Activated CD8-positive, alpha-beta T cell treated with anti-CD3 and anti-CD28 coated beads for 36 hours (primary cell): ENCODE data around the gene MAP4K1. TPM values are rescaled to one million over a fixed set of nuclear protein-coding genes. Genes with fewer than 3 reads are reported as not detected.
"Not testable (repeated sequence)": the region's sequence is repeated elsewhere in the genome, so short reads cannot be mapped to it uniquely, and the experiment has no call there.

ENCODE experiments used
- ATAC-seq: fragments of 200-7000 bp; cut with Tn5 transposase; one replicate; pipeline ENCODE4 v1.10.0; 2021; ENCODE audit warnings: mild to moderate bottlenecking, moderate library complexity
- CTCF ChIA-PET: fragments of 350-600 bp; sonication (Branson Sonifier 250); formaldehyde crosslinking; loops from one replicate; lab custom pipeline; 2021; ENCODE audit warnings: antibody characterized with exemption; lab: Charles Lee
- POLR2A ChIA-PET: fragments of 350-600 bp; sonication (Branson Sonifier 250); formaldehyde crosslinking; loops from one replicate; lab custom pipeline; 2021; ENCODE audit warnings: antibody characterized with exemption; lab: Charles Lee
- DNase-seq: peaks from one replicate; pipeline ENCODE4 v3.0.0-alpha.2; 2020
- H3K27ac Mint-ChIP-seq: one replicate; pipeline ENCODE4 v1.8.0; 2021; ENCODE audit warnings: mild to moderate bottlenecking, mixed read lengths
- H3K27me3 Mint-ChIP-seq: one replicate; pipeline ENCODE4 v1.8.0; 2021; ENCODE audit warnings: mixed read lengths
- H3K36me3 Mint-ChIP-seq: one replicate; pipeline ENCODE4 v1.8.0; 2021; ENCODE audit warnings: low read depth, mixed read lengths
- H3K4me1 Mint-ChIP-seq: one replicate; pipeline ENCODE4 v1.8.0; 2021; ENCODE audit warnings: low read depth, mixed read lengths
- H3K4me3 Mint-ChIP-seq: one replicate; pipeline ENCODE4 v1.8.0; 2021; ENCODE audit warnings: mild to moderate bottlenecking, moderate library complexity, mixed read lengths
- H3K9me3 Mint-ChIP-seq: one replicate; pipeline ENCODE4 v1.8.0; 2021; ENCODE audit warnings: mixed read lengths
- CTCF ChIP-seq: fragments of 200-600 bp; IDR thresholded peaks from one replicate; pipeline ENCODE4 v1.8.0; 2022; ENCODE audit warnings: antibody characterized with exemption, mild to moderate bottlenecking
- intact Hi-C: fragments of 100-400 bp; cut with micrococcal nuclease; formaldehyde crosslinking; loops from one replicate; pipeline ENCODE4 v1.10.0; 2022
- total RNA-seq, 2 experiments: library from RNA; stranded (reverse); gene quantifications; one replicate each; pipeline ENCODE4 v1.2.3, GENCODE V29; 2021

The MAP4K1 gene
- total RNA-seq, 2 experiments from 2014 or later, result 166 to 174 TPM

DNA sequence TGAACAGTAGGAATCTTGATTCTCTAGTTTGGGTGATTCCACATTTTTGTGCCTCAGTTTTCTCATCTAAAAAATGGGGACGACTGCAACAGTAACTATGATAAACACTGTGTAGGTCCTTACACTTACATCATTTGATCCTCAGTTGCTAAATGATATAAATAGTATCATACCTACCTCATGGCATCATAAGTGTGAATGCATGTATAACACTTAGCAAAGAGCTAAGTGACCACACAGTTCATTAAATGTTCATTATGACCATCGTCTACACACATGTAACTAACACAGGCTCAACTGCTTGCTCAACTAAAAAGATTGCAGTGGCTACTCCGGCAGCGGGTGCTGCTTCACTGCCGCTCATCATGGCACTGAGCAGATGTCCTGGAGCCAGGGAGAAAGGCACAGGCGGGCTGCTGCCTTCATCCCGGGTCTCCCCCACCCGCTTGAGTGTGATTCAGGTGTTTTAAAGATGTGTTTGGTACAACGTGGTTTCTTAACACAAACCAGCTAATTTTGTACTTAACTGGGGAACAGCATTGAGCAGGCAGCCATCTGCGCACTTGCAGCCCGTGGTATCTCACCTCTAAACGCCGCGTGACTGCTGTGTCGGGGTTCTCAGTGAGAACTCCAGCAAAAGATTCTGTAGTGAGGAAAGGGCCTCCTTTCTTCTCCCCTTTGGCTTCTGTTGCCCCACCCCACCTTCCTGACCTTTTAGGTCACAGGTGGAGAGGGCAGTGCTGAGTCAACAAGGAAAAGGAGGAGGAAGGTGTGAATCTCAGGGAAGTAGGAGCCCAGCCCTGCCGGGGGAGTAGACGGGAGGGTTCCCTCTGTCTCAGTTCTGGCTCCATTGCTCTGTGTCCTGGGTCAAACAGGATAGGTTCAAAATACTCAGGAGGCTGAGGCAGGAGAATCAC lies 18.0 kb upstream of the MAP4K1 start:
- Mint-ChIP-seq H3K27me3 (no peaks in the 10 kb centered on the region), H3K36me3 (peaks cover 37% of the 10 kb centered on the region), H3K9me3 (no peaks in the 10 kb centered on the region), H3K4me3 (no peak overlapping the region), H3K27ac (peak overlapping the region; percentile 92), H3K4me1 (peaks cover 33% of the 10 kb centered on the region)
- ATAC-seq (no peak), DNase-seq (no peak)
- intact Hi-C loops, result loop anchor here (10.0 kb wide), 1 partner anchor 231 kb away; the partner anchor contains the start of gene FAM98C
- TF ChIP-seq CTCF, result no peak
- ChIA-PET POLR2A (interaction anchor here (0.6 to 1.7 kb wide), 5 partner anchors 15 to 296 kb away, joined by 3 to 4 read pairs (median 3); partner anchors contain the start of gene MAP4K1), CTCF (interaction anchor here (0.8 to 5.5 kb wide), 24 partner anchors 8 to 295 kb away, joined by 3 to 60 read pairs (median 6); partner anchors contain the start of genes ACTN4, EIF3K, FAM98C and MAP4K1)

DNA sequence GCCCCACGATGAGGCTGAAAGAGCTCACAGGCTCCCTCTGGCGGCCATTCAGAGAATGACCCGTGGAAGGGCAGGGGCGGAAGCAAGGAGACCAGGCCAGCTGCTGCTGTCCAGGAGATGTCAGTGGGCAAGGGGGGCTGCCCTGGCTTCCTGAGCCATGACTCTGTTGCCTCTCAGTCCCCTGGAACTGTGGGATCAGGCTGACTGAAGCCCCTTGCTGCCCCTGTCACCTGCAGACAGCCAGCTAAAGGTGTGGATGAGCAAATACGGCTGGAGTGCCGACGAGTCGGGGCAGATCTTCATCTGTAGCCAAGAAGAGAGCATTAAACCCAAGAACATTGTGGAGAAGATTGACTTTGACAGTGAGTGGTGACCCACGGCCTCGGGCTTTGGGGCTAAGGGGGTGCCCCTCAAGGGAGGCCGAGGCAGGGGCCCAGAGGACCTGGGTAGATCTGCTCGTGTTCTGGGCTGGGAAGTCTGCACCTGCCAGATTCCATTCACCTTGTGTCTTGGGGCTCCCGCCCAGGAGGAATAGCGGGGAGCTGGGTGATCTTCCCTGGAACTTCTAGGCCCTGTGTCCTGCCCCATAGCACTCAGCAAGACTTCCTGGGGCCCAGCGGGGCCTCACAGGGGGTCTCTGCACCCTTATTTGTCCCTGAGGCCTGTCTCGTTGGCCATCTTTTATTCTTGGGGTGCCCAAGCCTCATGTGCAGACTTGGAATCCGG lies 17.2 kb upstream of the MAP4K1 start:
- H3K4me1 Mint-ChIP-seq, result peaks cover 33% of the 10 kb centered on the region
- H3K9me3 Mint-ChIP-seq, result no peaks in the 10 kb centered on the region
- peak; percentile 95 for TF ChIP-seq CTCF
- ATAC-seq (no peak), DNase-seq (peak; percentile 80)
- no peaks in the 10 kb centered on the region for H3K27me3 Mint-ChIP-seq
- intact Hi-C loops, result loop anchor here (10.0 kb wide), 1 partner anchor 230 kb away; the partner anchor contains the start of gene FAM98C
- no peak overlapping the region for H3K4me3 Mint-ChIP-seq
- ChIA-PET POLR2A (interaction anchor here (0.6 to 1.7 kb wide), 5 partner anchors 14 to 297 kb away, joined by 3 to 4 read pairs (median 3); partner anchors contain the start of gene MAP4K1), CTCF (interaction anchor here (0.6 to 5.5 kb wide), 41 partner anchors 8 to 718 kb away, joined by 3 to 60 read pairs (median 4); partner anchors contain the start of genes ACTN4, EIF3K, FAM98C and GGN)
- peaks cover 39% of the 10 kb centered on the region for H3K36me3 Mint-ChIP-seq
- peak overlapping the region; percentile 76 for H3K27ac Mint-ChIP-seq

- DNase-seq, result no peak
- Mint-ChIP-seq H3K4me3 (no peak overlapping the region), H3K9me3 (no peaks in the 10 kb centered on the region), H3K36me3 (peaks cover 53% of the 10 kb centered on the region), H3K27me3 (no peaks in the 10 kb centered on the region), H3K4me1 (peaks cover 33% of the 10 kb centered on the region), H3K27ac (no peak overlapping the region)
- intact Hi-C loops, result loop anchor here (10.0 kb wide), 1 partner anchor 228 kb away; the partner anchor contains the start of gene FAM98C
- TF ChIP-seq CTCF, result no peak
- ChIA-PET CTCF (interaction anchor here (4.5 to 5.5 kb wide), 3 partner anchors 13 to 229 kb away, joined by 37 to 60 read pairs (median 51); partner anchors contain the start of genes EIF3K, FAM98C and MAP4K1), POLR2A (no interaction called here)
- no peak for ATAC-seq
Observed at GRCh38 chr19:38632476-38633213, 14.9 kb upstream of the MAP4K1 start.

GRCh38 chr19:38631811-38632475 lies 14.2 kb upstream of the MAP4K1 start:
- not testable (repeated sequence) for ATAC-seq, H3K27me3 Mint-ChIP-seq

DNA sequence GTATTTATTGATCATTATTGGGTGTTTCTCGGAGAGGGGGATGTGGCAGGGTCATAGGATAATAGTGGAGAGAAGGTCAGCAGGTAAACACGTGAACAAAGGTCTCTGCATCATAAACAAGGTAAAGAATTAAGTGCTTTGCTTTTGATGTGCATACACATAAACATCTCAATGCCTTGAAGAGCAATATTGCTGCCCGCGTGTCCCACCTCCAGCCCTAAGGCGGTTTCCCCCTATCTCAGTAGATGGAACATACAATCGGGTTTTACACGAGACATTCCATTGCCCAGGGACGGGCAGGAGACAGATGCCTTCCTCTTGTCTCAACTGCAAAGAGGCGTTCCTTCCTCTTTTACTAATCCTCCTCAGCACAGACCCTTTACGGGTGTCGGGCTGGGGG lies 13.5 kb upstream of the MAP4K1 start:
- H3K9me3 Mint-ChIP-seq, H3K27ac Mint-ChIP-seq, H3K4me3 Mint-ChIP-seq, DNase-seq, ATAC-seq, POLR2A ChIA-PET, CTCF ChIA-PET, H3K27me3 Mint-ChIP-seq: not testable (repeated sequence)
- intact Hi-C loops, result loop anchor here (10.0 kb wide), 1 partner anchor 226 kb away; the partner anchor contains the start of gene FAM98C
- Mint-ChIP-seq H3K36me3 (peaks cover 52% of the 10 kb centered on the region), H3K4me1 (peaks cover 20% of the 10 kb centered on the region)

More at GRCh38 chr19:38631811-38632475, 14.2 kb upstream of the MAP4K1 start:
- Mint-ChIP-seq H3K4me1 (peaks cover 26% of the 10 kb centered on the region), H3K36me3 (peaks cover 51% of the 10 kb centered on the region), H3K27ac (peak overlapping the region; percentile 30)
- POLR2A ChIA-PET, H3K9me3 Mint-ChIP-seq, DNase-seq, H3K4me3 Mint-ChIP-seq: not testable (repeated sequence)
- CTCF ChIA-PET, result interaction anchor here (5.3 kb wide), 1 partner anchor 117 kb away, joined by 51 read pairs; no protein-coding TSS in a partner anchor
- intact Hi-C loops, result loop anchor here (10.0 kb wide), 1 partner anchor 227 kb away; the partner anchor contains the start of gene FAM98C
